KG1 (cell line): ENCODE results near the gene MEIKIN.

Source experiments
- DNase-seq: peaks from one replicate; lab custom pipeline; 2025; lab: John Stamatoyannopoulos, UW

MEIKIN gene

GRCh38 chr5:131945551-131946168 lies at the start of gene MEIKIN:
Gene MEIKIN (minus strand): TSS chr5:131945663. CDS start chr5:131945505, 158 bp downstream.
- DNase-seq = no peak

GRCh38 chr5:131994533-131995226 lies 49.2 kb upstream of the MEIKIN start:
- no peak for DNase-seq

- DNase-seq = no peak
Measured at GRCh38 chr5:131994090-131994489, 48.6 kb upstream of the MEIKIN start.

GRCh38 chr5:131993676-131994075 lies 48.2 kb upstream of the MEIKIN start:
- no peak for DNase-seq

- no peak for DNase-seq
Measured at GRCh38 chr5:131992370-131992769, 46.9 kb upstream of the MEIKIN start.

GRCh38 chr5:131991593-131992324 lies 46.3 kb upstream of the MEIKIN start:
- no peak for DNase-seq

- DNase-seq = no peak
Measured at GRCh38 chr5:131990716-131991115, 45.3 kb upstream of the MEIKIN start.

- no peak for DNase-seq
Measured at GRCh38 chr5:131988601-131989000, 43.1 kb upstream of the MEIKIN start.

GRCh38 chr5:131987251-131987650 lies 41.8 kb upstream of the MEIKIN start:
- no peak for DNase-seq

- no peak for DNase-seq
Measured at GRCh38 chr5:131986161-131986912, 40.9 kb upstream of the MEIKIN start.

- no peak for DNase-seq
Measured at GRCh38 chr5:131984956-131985665, 39.6 kb upstream of the MEIKIN start.

GRCh38 chr5:131983244-131983771 lies 37.8 kb upstream of the MEIKIN start:
- no peak for DNase-seq

- DNase-seq = no peak
Measured at GRCh38 chr5:131981516-131981915, 36.1 kb upstream of the MEIKIN start.

- no peak for DNase-seq
Measured at GRCh38 chr5:131980696-131981095, 35.2 kb upstream of the MEIKIN start.

- DNase-seq = no peak
Measured at GRCh38 chr5:131979816-131980215, 34.4 kb upstream of the MEIKIN start.

GRCh38 chr5:131977212-131977604 lies 31.7 kb upstream of the MEIKIN start:
- DNase-seq = no peak

- no peak for DNase-seq
Measured at GRCh38 chr5:131976414-131977211, 31.1 kb upstream of the MEIKIN start.

GRCh38 chr5:131974956-131975726 lies 29.7 kb upstream of the MEIKIN start:
- no peak for DNase-seq

- DNase-seq = no peak
Measured at GRCh38 chr5:131974622-131974955, 29.1 kb upstream of the MEIKIN start.

- no peak for DNase-seq
Measured at GRCh38 chr5:131974016-131974415, 28.6 kb upstream of the MEIKIN start.
